Measurements from ENCODE around the gene FBLN1.
"Not testable (repeated sequence)": the region's sequence is repeated elsewhere in the genome, so short reads cannot be mapped to it uniquely, and the experiment has no call there.

FBLN1 gene

GRCh38 chr22:45502215-45503049, at the start of gene FBLN1:
Gene FBLN1, plus strand, starts transcription at chr22:45502883. Its CDS starts 103 bp downstream, at chr22:45502986.
- no peak for DNase-seq

GRCh38 chr22:45453764-45454163, 48.9 kb upstream of the FBLN1 start:
- DNase-seq = no peak

GRCh38 chr22:45454275-45454674, 48.4 kb upstream of the FBLN1 start:
- no peak for DNase-seq

GRCh38 chr22:45455212-45455611, 47.5 kb upstream of the FBLN1 start:
- DNase-seq = no peak

- no peak for DNase-seq
Observed at GRCh38 chr22:45455621-45456020, 47.1 kb upstream of the FBLN1 start.

GRCh38 chr22:45456811-45457210, 45.9 kb upstream of the FBLN1 start:
- no peak for DNase-seq

- DNase-seq = no peak
Observed at GRCh38 chr22:45458532-45458931, 44.2 kb upstream of the FBLN1 start.

GRCh38 chr22:45459235-45459634, 43.4 kb upstream of the FBLN1 start:
- no peak for DNase-seq

GRCh38 chr22:45460288-45461109, 42.2 kb upstream of the FBLN1 start:
- DNase-seq = no peak

- DNase-seq = no peak
Observed at GRCh38 chr22:45462034-45462655, 40.5 kb upstream of the FBLN1 start.

- DNase-seq = not testable (repeated sequence)
Observed at GRCh38 chr22:45463691-45464090, 39.0 kb upstream of the FBLN1 start.

GRCh38 chr22:45465633-45466032, 37.0 kb upstream of the FBLN1 start:
- no peak for DNase-seq

GRCh38 chr22:45468872-45469271, 33.8 kb upstream of the FBLN1 start:
- DNase-seq = no peak

GRCh38 chr22:45469281-45470073, 33.2 kb upstream of the FBLN1 start:
- DNase-seq = no peak

GRCh38 chr22:45470871-45471270, 31.8 kb upstream of the FBLN1 start:
- DNase-seq = no peak

GRCh38 chr22:45472426-45472825, 30.3 kb upstream of the FBLN1 start:
- DNase-seq = no peak

- DNase-seq = no peak
Observed at GRCh38 chr22:45473626-45474237, 29.0 kb upstream of the FBLN1 start.

- no peak for DNase-seq
Observed at GRCh38 chr22:45475063-45475747, 27.5 kb upstream of the FBLN1 start.

GRCh38 chr22:45475851-45476514, 26.7 kb upstream of the FBLN1 start:
- no peak for DNase-seq

- DNase-seq = no peak
Observed at GRCh38 chr22:45476814-45477213, 25.9 kb upstream of the FBLN1 start.
